ENCODE results near the gene CLEC2L. TPM values are rescaled to one million over a fixed set of nuclear protein-coding genes. Genes with fewer than 3 reads are reported as not detected.

CLEC2L gene
- total and polyA plus RNA-seq, 2 of the 8 experiments (the other 6 are each of a cell fraction or from before 2014, with no cell fraction given) = 0.20 to 1.9 TPM

DNA sequence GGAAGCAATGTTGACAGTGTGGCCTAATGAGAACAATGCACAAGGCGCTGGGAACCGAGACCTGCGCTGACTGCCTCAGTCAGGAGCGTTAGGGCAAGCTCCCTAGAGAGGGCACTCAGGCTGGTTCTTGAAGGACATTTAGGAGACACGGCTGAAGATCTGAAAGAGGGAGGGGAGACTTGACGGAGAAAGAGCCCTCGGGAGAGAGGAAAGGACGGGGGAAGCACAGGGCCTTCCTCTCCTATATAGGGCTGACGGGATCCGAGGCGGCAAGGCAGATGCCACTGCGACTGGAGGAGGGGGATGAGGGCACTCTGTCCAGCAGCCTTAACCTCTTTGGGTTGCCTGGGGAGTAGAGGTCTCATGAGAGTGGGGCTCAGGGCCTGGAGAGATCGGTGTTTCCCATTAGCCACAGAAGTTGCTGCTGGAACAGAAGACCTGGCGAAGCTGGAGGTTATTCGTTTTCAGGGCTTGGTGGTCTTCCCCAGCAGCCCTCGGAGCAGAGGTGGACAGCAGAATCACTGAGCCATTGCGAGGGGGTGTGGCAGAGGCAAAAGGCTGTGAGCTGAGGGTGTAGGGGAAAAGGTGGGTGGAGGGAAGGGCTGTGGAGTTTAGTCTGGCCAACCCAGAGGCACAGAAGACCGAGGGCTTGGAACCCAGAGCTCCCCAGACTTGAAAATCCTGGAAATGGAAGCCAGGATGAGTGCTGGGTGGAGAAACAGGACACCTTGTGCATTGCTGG, 36.0 kb downstream of the CLEC2L start (continued):
- TF ChIP-seq, protein P1, sequence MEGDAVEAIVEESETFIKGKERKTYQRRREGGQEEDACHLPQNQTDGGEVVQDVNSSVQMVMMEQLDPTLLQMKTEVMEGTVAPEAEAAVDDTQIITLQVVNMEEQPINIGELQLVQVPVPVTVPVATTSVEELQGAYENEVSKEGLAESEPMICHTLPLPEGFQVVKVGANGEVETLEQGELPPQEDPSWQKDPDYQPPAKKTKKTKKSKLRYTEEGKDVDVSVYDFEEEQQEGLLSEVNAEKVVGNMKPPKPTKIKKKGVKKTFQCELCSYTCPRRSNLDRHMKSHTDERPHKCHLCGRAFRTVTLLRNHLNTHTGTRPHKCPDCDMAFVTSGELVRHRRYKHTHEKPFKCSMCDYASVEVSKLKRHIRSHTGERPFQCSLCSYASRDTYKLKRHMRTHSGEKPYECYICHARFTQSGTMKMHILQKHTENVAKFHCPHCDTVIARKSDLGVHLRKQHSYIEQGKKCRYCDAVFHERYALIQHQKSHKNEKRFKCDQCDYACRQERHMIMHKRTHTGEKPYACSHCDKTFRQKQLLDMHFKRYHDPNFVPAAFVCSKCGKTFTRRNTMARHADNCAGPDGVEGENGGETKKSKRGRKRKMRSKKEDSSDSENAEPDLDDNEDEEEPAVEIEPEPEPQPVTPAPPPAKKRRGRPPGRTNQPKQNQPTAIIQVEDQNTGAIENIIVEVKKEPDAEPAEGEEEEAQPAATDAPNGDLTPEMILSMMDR (IDR thresholded peaks at IDR 0.05; ENCODE audit: control extremely low read depth in 1 of 3, insufficient read depth in 1 of 3, low read depth in 1 of 3, low read length in 3 of 3) = no peak
- TF ChIP-seq SIN3A (conservative IDR thresholded peaks at IDR 0.05 in 1 of 2, IDR thresholded peaks at IDR 0.05 in 1 of 2; ENCODE audit: low read depth in 1 of 2, low read length in 2 of 2) (no peak), SAP30 (IDR thresholded peaks at IDR 0.05; ENCODE audit: insufficient read depth, insufficient replicate concordance, low read length) (no peak), SIX5 (IDR thresholded peaks at IDR 0.05; ENCODE audit: low read depth, low read length) (no peak), POLR2AphosphoS5 (IDR thresholded peaks at IDR 0.05; ENCODE audit: low read depth, low read length) (no peak), ZNF274 (IDR thresholded peaks at IDR 0.05; ENCODE audit: borderline replicate concordance, extremely low read depth, low read length) (no peak)

Measured in H1 (cell line).